GM18907 (cell line): ENCODE measurements around the gene KIAA1614.
"Not testable (repeated sequence)": the region's sequence is repeated elsewhere in the genome, so short reads cannot be mapped to it uniquely, and the experiment has no call there.

Experiments used
- ATAC-seq: cut with Tn5 transposase; IDR thresholded peaks from one replicate; pipeline ENCODE4 v1.9.1; 2021; ENCODE audit warnings: mild to moderate bottlenecking, moderate library complexity; ENCODE audit not compliant: unreplicated experiment

The KIAA1614 gene

DNA sequence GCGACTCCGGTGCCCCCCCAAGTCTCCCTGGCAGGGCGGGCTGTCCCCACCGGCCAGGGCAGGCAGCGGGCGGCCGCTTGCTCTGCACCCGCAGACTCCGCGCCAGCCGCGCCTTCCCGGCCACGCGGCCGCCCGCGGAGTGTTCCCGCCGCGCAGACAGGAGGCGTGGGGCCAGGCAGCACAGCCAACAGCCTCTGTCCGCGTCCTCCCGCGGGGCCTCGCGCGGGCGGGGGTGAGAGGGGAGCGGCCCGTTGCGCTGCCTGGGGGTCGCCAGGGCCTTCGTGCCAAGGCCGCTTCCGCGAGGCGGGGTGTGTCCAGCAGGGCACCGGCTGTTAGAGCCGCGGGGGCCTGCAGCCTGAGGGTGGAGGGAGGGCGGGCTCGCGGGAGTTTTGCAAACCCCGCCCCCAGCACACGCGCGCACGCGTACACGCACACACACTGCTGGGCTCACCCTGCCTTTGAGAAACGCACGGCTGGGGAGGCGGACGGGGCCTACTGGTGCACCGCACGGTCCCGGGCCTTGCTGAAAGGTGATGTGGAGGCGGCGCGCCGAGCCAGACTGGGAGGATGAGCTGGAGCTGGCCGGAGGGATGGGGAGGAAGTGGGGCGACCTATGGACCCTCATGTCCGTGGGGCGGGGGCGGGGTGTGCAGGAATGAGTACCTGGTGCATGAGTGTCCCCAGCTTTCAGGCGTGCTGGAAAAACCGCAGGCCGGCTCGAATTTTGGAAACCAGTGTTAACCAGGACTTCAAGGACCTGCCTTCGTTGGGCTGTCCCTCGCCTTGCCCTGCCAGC is 41.5 kb downstream of the KIAA1614 start:
- peak; percentile 69 for ATAC-seq

GRCh38 chr1:180954801-180955165 is 42.1 kb downstream of the KIAA1614 start:
- ATAC-seq, result no peak

GRCh38 chr1:180956028-180956640 is 43.4 kb downstream of the KIAA1614 start:
- ATAC-seq, result no peak

DNA sequence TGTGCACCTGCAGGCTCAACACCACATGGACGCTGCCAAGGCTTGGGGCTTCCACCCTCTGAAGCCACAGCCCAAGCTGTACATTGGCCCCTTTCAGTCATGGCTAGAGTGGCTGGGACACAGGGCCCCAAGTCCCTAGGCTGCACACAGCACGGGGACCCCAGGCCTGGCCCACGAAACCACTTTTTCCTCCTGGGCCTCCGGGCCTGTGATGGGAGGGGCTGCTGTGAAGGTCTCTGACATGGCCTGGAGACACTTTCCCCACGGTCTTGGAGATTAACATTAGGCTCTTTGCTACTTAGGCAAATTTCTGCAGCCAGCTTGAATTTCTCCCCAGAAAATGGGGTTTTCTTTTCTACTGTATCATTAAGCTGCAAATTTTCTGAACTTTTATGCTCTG is 46.9 kb downstream of the KIAA1614 start:
- ATAC-seq, result not testable (repeated sequence)

GRCh38 chr1:180961622-180962021 is 48.9 kb downstream of the KIAA1614 start:
- ATAC-seq, result no peak

- no peak for ATAC-seq
Observed at GRCh38 chr1:180962178-180962577, 49.5 kb downstream of the KIAA1614 start.

DNA sequence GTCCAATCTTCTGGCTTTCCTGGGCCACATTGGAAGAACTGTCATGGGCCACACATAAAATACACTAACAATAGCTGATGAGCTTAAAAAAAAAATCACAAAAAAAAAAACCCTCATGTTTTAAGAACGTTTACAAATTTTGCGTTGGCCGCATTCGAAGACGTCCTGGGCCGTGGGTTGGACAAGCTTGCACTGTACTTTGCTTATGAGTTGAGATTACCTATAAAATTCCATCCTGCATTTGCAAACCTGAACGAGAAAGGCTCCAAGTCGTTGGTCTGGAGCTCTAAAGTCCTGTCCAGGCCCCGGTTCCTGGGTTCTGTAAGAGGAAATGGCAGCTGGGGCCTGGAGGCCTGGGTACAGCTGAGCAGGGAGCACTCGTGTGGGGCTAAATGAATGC is 51.4 kb downstream of the KIAA1614 start:
- ATAC-seq, result no peak

DNA sequence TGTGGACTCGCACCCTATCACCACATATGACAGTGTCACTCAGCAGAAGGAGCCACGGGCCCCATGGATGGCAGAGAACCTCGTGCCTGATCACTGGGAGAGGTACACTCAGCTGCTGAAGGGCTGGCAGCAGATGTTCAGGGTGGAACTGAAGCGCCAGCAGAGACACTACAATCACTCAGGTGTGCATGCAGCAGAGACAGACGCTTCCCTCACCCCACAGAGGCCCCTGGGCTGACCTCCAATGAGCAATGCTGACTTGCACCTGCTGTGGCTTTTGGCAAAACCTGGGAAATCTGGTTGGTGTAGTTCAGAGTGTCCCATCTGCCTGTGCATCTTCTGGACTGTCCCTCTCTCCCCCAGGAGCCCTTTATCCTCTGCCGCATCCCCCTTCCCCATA is 51.9 kb downstream of the KIAA1614 start:
- no peak for ATAC-seq

GRCh38 chr1:180966312-180966711 is 53.6 kb downstream of the KIAA1614 start:
- no peak for ATAC-seq

- no peak for ATAC-seq
Observed at GRCh38 chr1:180966744-180967536, 54.2 kb downstream of the KIAA1614 start.

- ATAC-seq, result no peak
Observed at GRCh38 chr1:180967558-180967957, 54.9 kb downstream of the KIAA1614 start.

DNA sequence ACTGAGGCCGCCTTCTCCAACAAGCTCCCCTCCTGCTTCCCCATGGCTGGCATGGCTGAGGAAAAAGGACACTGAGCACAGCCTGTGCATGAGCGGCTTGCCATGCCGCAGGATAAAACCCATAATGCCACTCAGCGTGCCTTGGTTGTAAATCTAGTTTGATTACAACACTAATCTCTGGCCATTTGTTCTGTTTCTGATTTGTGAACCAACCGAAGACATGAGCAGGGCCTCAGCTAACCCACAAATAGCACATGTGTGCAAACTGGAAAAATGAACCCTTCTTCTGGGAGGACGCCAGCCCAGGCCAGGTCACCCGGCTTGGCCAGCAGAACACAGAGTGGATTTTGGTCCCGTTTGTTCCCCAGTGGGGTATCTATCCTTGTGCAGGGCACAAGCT is 56.1 kb downstream of the KIAA1614 start:
- ATAC-seq, result not testable (repeated sequence)

GRCh38 chr1:180969434-180969833 is 56.7 kb downstream of the KIAA1614 start:
- no peak for ATAC-seq

DNA sequence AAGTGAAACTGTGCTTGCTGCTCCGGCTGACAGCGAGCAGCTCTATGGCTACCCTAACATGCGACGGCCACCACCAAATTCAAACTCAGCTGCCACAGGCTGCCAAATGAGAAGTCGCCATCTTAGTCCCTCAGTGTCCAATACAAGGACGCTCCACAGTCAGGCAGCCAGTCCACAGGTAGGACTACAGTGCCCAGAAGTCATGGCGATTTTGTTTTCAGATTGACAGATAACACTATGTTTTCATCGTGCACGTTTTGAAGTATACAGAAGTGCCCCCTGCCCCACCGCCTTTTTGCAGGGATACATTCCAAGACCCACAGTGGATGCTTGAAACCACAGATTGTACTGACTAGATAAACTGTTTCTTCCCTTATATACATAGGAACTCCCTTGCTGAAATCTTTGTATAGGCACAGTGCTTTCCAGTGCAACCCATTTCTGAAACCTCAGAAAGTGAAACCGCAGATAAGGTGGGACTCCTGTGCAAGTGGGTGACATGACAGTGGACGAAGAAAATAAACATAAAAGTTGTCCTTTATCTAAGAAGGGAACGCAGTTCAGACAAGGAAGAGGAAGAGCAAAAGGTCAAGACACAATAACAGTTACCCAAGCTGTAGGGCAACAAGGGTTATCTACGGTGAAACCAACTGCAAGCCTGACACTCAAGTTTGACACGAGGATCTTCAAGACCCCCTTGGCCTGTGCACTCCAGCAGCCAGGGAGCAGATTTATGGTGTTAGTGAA is 57.8 kb downstream of the KIAA1614 start:
- no peak for ATAC-seq

GRCh38 chr1:180971273-180971997 is 58.7 kb downstream of the KIAA1614 start:
- ATAC-seq, result no peak

DNA sequence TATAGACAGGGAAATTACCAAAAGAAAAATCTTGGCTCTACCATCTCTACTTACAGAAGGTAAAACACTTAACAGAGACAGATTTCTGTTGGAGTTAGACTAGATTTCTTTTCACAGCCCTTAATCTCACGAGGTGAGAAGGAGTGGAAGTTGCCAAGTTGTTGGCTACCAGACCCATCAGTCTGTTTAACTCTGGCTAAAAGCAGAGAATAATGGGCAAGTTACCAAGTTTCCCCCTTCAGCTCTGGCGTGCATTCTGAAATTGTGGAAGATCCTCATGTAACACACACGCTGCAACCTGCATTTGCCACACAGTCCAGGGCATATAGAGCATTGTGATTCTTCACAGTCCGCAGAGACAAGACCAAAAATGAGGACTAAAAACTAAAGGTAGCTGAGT is 60.7 kb downstream of the KIAA1614 start:
- no peak for ATAC-seq

DNA sequence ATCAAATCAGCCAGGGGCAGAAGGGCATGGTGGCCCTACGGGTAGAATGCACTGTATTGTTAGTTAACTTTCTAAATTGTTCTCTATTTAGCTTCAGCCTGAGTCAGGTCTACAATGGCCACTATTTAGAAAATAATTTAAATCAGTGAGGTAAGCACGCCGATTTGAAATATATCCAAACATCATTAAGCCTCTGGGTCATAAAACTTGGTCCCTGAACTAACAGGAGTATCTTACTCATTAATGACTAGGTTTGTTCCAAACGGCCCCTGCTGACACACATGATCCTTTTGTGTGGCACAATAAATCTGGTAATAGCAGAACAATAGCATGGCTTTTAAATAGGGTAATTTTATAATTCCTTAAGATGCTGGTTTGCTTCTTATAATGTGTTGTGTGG is 61.5 kb downstream of the KIAA1614 start:
- ATAC-seq, result no peak

GRCh38 chr1:180975551-180975950 is 62.9 kb downstream of the KIAA1614 start:
- ATAC-seq, result no peak

- no peak for ATAC-seq
Observed at GRCh38 chr1:180976191-180976590, 63.5 kb downstream of the KIAA1614 start.

GRCh38 chr1:180976732-180977357 is 64.1 kb downstream of the KIAA1614 start:
- no peak for ATAC-seq
